ENCODE measurements around the gene KLHDC7A.

Gene KLHDC7A

GRCh38 chr1:18508084-18508483, 27.4 kb downstream of the KLHDC7A start:
- DNase-seq (ENCODE audit: low spot score) = no peak

GRCh38 chr1:18511149-18511873, 30.6 kb downstream of the KLHDC7A start:
- DNase-seq (ENCODE audit: low spot score) = no peak

GRCh38 chr1:18511874-18512150, 31.1 kb downstream of the KLHDC7A start:
- DNase-seq (ENCODE audit: low spot score) = no peak

- DNase-seq (ENCODE audit: low spot score) = no peak
Measured at GRCh38 chr1:18512883-18513282, 32.2 kb downstream of the KLHDC7A start.

GRCh38 chr1:18513995-18514394, 33.3 kb downstream of the KLHDC7A start:
- no peak for DNase-seq (ENCODE audit: low spot score)

GRCh38 chr1:18515120-18515667, 34.5 kb downstream of the KLHDC7A start:
- no peak for DNase-seq (ENCODE audit: low spot score)

GRCh38 chr1:18516473-18516872, 35.7 kb downstream of the KLHDC7A start:
- no peak for DNase-seq (ENCODE audit: low spot score)

GRCh38 chr1:18526436-18527275, 45.9 kb downstream of the KLHDC7A start:
- no peak for DNase-seq (ENCODE audit: low spot score)

GRCh38 chr1:18527514-18527913, 46.8 kb downstream of the KLHDC7A start:
- DNase-seq (ENCODE audit: low spot score) = no peak

- DNase-seq (ENCODE audit: low spot score) = no peak
Measured at GRCh38 chr1:18527921-18528320, 47.2 kb downstream of the KLHDC7A start.

GRCh38 chr1:18528616-18529015, 47.9 kb downstream of the KLHDC7A start:
- DNase-seq (ENCODE audit: low spot score) = no peak

- DNase-seq (ENCODE audit: low spot score) = no peak
Measured at GRCh38 chr1:18529714-18530113, 49.0 kb downstream of the KLHDC7A start.

GRCh38 chr1:18530587-18531502, 50.1 kb downstream of the KLHDC7A start:
- DNase-seq (ENCODE audit: low spot score) = no peak

GRCh38 chr1:18531503-18531845, 50.7 kb downstream of the KLHDC7A start:
- no peak for DNase-seq (ENCODE audit: low spot score)

GRCh38 chr1:18532390-18533170, 51.9 kb downstream of the KLHDC7A start:
- DNase-seq (ENCODE audit: low spot score) = no peak

- no peak for DNase-seq (ENCODE audit: low spot score)
Measured at GRCh38 chr1:18533259-18533658, 52.5 kb downstream of the KLHDC7A start.

- DNase-seq (ENCODE audit: low spot score) = no peak
Measured at GRCh38 chr1:18534810-18535205, 54.1 kb downstream of the KLHDC7A start.
